Activated CD8-positive, alpha-beta memory T cell treated with anti-CD3 and anti-CD28 coated beads for 36 hours (primary cell): ENCODE results near the gene EARS2. TPM values are rescaled to one million over a fixed set of nuclear protein-coding genes. Genes with fewer than 3 reads are reported as not detected.
"Not testable (repeated sequence)": the region's sequence is repeated elsewhere in the genome, so short reads cannot be mapped to it uniquely, and the experiment has no call there.

ENCODE experiments used
- CTCF ChIA-PET: fragments of 350-600 bp; sonication (Branson Sonifier 250); formaldehyde crosslinking; loops from one replicate; lab custom pipeline; 2021; ENCODE audit warnings: antibody characterized with exemption; lab: Charles Lee
- POLR2A ChIA-PET: fragments of 350-600 bp; sonication (Branson Sonifier 250); formaldehyde crosslinking; loops from one replicate; lab custom pipeline; 2021; ENCODE audit warnings: antibody characterized with exemption; lab: Charles Lee
- total RNA-seq, 2 experiments: library from RNA; stranded (reverse); gene quantifications; one replicate each; pipeline ENCODE4 v1.2.3, GENCODE V29; 2021

EARS2 gene
- total RNA-seq, 2 experiments from 2014 or later: 25.6 to 28.2 TPM

GRCh38 chr16:23498863-23499262 lies 58.3 kb downstream of the EARS2 start:
- ChIA-PET POLR2A (no interaction called here), CTCF (no interaction called here)

- POLR2A ChIA-PET: no interaction called here
- CTCF ChIA-PET: no interaction called here
Measured at GRCh38 chr16:23497543-23497868, 59.6 kb downstream of the EARS2 start.

DNA sequence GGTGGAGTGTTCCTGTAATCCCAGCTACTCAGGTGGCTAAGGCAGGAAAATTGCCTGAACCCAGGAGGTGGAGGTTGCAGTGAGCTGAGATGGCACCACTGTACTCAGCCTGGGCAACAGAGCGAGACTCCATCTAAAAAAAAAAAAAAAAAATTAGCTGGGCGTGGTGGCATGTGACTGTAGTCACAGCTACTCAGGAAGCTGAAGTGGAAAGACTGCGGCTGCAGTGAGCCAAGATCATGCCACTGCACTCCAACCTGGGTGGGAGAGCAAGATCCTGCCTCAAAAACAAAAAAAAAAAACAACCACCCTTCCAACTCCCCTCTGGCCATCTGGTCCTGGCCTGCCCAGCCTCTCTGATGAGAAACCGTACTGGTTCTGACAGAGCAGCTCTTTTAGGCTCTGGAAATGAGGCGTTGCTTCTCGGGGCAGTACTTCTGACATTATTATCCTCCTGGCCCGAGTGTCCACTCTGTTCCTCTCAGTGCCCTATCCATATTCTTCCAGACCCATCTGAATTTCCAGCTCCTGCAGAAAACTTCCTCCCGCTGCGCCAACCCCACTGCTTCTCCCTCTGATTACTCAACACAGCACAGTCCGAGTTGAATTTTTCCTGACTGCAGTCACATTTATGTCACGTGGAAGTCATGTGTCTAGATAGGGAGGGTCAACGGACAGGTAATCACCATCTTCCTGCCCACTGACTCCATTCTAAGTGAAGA lies 60.2 kb downstream of the EARS2 start:
- ChIA-PET CTCF (interaction anchor here (0.6 kb wide), 1 partner anchor 133 kb away, joined by 3 read pairs; no protein-coding TSS in a partner anchor), POLR2A (no interaction called here)

GRCh38 chr16:23495671-23496070 lies 61.5 kb downstream of the EARS2 start:
- CTCF ChIA-PET: interaction anchor here (1.1 kb wide), 1 partner anchor 13 kb away, joined by 3 read pairs; no protein-coding TSS in a partner anchor
- POLR2A ChIA-PET: no interaction called here

GRCh38 chr16:23494188-23494587 lies 63.0 kb downstream of the EARS2 start:
- CTCF ChIA-PET: no interaction called here

DNA sequence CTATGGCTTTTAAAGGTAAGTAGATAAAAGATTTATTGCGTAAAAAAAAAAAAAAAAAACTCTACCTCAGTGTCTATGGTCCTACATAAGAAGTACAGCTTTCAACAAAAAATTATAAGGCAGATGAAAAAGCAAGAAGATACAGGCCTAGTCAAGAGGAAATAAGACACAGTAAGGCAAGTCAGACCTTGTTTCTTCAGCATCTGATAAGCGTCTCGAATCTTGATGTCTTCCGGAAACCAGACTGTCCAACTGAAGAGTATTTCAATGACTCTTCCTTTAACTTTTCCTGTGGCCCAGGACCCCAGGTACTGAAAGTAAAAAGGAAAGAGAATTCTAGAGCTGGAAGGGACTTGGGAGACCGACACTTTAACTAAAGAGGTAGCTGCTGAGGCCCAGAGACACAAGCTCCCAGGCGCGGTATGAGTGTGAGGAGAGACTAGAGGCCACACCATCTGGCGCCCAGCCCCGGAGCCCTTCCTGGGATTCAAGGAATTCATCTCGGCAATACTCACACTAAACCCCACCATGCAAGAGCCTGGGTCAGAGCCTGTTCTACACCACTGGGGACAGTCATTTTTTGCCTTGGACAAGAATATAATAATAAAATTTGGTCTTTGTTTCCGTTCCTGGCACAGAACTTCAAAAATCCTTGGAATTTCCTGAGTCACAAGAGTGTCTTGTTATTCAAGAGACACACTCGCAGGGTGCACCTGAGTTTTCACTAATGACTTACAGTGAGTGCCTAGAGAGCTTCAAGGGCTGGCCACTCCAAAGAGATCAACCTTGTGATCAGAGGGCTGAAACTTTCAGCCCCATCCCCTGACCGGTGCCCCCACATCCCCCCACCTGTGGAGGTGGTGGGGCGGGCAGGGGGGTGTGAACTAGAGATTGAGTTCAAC lies 65.4 kb downstream of the EARS2 start:
- ChIA-PET POLR2A (interaction anchor here (0.7 kb wide), 1 partner anchor 26 kb away, joined by 3 read pairs; no protein-coding TSS in a partner anchor), CTCF (interaction anchor here (0.6 to 1.4 kb wide), 2 partner anchors 9 to 39 kb away, joined by 3 to 5 read pairs; no protein-coding TSS in a partner anchor)

More at GRCh38 chr16:23494188-23494587, 63.0 kb downstream of the EARS2 start:
- POLR2A ChIA-PET: no interaction called here

- ChIA-PET POLR2A (no interaction called here), CTCF (no interaction called here)
Measured at GRCh38 chr16:23486480-23486879, 70.7 kb downstream of the EARS2 start.

- POLR2A ChIA-PET: no interaction called here
- CTCF ChIA-PET: no interaction called here
Measured at GRCh38 chr16:23485841-23486240, 71.3 kb downstream of the EARS2 start.

DNA sequence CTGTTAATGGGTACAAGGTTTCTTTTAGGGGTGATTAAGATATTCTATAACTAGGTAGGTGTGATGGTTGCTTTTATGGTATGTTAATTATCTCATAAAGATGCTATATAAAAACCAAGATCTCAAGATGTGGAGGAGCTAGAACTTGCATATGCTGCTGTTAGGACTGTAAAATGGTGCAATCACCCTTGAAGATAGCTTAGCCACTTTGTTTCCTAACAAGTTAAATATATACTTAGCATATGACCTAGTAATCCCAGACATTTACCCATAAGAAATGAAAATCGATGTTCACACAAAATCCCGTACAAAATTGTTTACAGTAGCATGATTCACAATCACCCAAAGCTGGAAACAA lies 71.9 kb downstream of the EARS2 start:
- CTCF ChIA-PET: no interaction called here
- POLR2A ChIA-PET: no interaction called here

DNA sequence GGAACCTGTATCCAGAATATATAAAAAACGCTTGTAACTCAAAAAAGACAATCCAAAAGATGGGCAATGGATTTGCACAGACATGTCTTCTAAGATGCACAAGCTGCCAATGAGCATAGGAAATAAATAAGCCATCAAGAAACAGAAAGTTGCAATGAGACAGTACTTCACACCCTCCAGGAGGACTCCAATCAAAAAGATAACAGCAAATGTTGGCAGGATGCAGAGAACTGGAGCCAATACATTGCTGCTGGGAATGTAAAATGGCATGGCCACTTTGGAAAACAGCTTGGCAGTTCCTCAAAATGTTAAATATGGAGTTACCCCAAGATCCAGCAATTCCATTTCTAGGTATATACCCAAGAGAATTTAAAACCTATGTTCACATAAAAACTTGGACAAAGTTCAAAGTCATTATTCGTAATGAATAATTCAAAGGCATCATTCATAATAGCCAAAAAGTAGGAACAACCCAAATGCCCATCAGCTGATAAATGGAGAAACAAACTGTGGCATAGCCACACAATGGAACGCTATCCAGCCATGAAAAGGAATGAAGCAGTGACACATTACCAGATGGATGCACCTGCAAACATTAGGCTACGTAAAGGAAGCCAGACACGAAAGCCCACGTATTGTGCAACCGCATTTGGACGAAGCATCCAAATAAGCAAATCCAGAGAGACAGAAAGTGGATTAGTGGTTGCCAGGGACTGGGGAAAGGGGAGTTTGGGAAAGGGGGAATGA lies 72.5 kb downstream of the EARS2 start:
- CTCF ChIA-PET: no interaction called here

DNA sequence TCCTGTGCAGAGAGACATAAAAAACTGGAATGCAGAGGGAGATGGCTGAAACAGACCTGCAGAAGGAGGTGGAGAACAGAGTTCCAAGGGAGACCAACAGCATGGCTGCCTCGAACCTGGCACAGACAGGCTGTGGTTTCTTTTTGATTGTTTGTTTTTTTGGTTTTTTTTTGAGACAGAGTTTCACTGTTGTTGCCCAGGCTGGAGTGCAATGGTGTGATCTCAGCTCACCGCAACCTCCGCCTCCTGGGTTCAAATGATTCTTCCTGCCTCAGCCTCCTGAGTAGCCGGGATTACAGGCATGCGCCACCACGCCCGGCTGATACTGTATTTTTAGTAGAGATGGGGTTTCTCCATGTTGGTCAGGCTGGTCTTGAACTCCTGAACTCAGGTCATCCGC lies 73.7 kb downstream of the EARS2 start:
- POLR2A ChIA-PET: interaction anchor here (1.4 kb wide), 1 partner anchor 21 kb away, joined by 7 read pairs; no protein-coding TSS in a partner anchor
- CTCF ChIA-PET: not testable (repeated sequence)

More for the DNA sequence above, 72.5 kb downstream of the EARS2 start:
- POLR2A ChIA-PET: no interaction called here

DNA sequence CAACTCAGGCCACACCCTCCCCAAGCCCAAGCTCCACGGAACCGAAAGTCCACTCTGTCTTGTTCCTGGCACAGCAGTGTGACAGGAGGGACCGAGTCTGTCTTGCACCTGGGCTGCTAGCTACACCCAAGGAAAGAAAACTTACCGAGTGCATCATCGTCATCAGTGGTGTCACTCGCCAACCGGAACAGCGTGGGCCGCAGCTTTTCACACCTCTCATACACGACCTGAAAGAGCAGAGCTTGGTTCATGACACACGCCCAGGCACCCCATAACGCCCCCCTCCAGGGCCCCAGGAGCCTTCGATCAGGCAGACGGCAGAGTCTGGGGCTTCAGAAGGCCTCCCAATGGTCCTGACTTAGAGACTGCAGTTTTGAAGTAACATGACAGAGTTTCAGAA lies 74.4 kb downstream of the EARS2 start:
- CTCF ChIA-PET: interaction anchor here (0.7 to 1.1 kb wide), 3 partner anchors 10 to 13 kb away, joined by 3 to 4 read pairs (median 3); no protein-coding TSS in a partner anchor
- POLR2A ChIA-PET: interaction anchor here (1.4 kb wide), 1 partner anchor 22 kb away, joined by 7 read pairs; no protein-coding TSS in a partner anchor

- ChIA-PET CTCF (interaction anchor here (1.2 kb wide), 1 partner anchor 9 kb away, joined by 3 read pairs; no protein-coding TSS in a partner anchor), POLR2A (no interaction called here)
Measured at GRCh38 chr16:23480257-23480656, 76.9 kb downstream of the EARS2 start.

- ChIA-PET CTCF (no interaction called here), POLR2A (no interaction called here)
Measured at GRCh38 chr16:23479138-23479537, 78.0 kb downstream of the EARS2 start.

DNA sequence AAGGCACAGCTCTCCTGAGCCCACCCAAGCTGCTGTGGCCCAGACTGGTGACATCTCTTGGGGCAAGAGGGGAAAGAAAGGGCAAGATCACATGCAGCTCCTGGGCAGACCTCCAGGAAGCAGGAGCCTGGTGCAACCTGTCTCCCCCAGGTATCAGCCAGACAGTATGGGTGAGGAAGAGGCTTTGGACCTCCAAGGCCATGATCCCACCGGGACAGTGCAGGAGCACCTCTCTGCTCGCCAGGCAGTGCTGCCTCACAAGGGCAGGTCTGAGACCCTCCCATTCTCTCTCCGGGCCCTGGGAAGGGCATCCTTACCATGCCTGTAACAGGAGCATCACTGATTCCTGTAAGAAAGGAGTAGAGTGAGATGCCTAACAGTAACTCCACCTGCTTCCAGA lies 78.6 kb downstream of the EARS2 start:
- POLR2A ChIA-PET: no interaction called here
- CTCF ChIA-PET: no interaction called here

DNA sequence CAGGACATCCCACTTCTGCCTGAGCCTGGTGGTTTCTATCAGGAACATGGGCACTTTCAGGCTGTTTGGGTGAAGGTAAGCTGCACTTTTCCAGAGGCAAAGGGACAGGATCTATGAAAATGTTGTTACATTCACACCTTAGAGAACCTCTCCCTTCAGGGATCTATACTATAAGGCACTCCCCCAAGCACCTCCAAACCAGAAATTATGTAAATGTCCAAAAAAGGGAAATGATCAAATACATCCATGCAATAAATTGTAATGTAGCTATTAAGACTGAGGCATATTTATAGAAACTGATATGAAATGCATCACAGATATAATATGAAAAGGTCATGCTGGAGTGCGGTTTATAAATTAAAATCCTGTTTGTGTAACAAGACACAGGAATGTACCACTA lies 80.9 kb downstream of the EARS2 start:
- ChIA-PET CTCF (interaction anchor here (1.0 kb wide), 1 partner anchor 41 kb away, joined by 4 read pairs; no protein-coding TSS in a partner anchor), POLR2A (no interaction called here)
